HG03064 (cell line): ENCODE measurements around the gene FXYD4.

Source experiments
- ATAC-seq: cut with Tn5 transposase; IDR thresholded peaks from one replicate; pipeline ENCODE4 v1.9.1; 2021; ENCODE audit warnings: low read depth; ENCODE audit not compliant: unreplicated experiment

Gene FXYD4

DNA sequence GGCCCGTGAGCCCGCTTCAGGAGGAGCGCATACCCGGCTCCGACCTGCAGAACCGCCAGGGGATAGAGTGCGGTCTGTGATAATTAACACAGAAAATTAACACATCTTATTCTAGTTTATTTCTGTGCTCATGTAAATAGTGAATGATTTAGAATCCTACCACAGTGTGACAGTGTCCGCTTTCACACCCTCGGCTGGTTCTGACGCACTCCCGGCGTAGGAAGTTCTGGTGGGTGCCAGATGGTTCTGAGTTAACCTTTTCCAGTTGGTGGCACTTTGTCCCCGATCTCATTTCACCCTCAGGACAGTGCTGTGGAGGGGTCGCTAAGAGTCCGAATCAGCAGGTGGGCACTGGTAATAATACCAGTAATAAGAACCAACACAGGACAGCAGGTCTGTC is 28.3 kb upstream of the FXYD4 start:
- ATAC-seq, result no peak

- no peak for ATAC-seq
These were observed 27.4 kb upstream of the FXYD4 start for GRCh38 chr10:43344051-43344450.

- no peak for ATAC-seq
These were observed 23.4 kb upstream of the FXYD4 start for GRCh38 chr10:43347997-43348396.

DNA sequence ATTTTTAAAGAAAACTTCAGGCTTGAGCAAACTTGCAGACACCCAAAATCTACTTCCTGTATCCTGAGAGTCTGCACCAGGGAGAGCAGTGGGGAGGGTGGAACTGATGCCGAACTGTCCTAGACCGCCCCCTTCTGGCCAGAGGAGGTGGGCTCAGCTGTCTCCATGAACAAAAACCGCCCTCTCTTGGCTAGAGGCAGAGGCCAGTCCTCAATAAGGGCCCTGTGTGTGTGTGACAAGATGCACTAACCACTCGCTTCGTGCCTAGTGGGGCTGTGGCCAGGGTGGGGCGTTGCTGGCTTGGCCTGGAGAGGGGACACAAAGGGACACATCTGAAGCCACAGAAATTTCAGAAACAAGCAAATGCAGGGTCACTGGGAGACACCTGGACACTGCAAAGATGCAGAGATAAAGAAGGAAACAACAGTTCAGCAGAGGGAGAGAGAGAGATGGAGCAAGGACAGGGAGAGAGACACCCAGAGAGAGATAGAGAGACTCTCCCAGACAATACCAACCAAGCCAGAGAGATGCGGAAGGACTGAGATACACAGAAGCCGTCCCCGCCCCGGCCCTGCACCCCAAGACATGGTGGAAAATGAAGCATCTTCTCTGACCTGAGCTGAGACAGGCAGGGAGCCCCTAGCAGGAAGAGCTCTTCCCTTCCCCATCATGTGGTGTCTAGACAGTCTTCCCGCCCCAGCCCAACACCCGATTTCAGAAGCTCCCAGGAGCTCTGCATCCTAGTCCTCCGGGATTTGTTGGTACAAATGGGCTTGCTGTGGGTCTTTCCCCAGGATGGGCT is 22.7 kb upstream of the FXYD4 start:
- peak; percentile 98 for ATAC-seq

- no peak for ATAC-seq
These were observed 21.3 kb upstream of the FXYD4 start for GRCh38 chr10:43350156-43350555.

- no peak for ATAC-seq
These were observed 20.8 kb upstream of the FXYD4 start for GRCh38 chr10:43350686-43351085.

- ATAC-seq, result no peak
These were observed 20.1 kb upstream of the FXYD4 start for GRCh38 chr10:43351301-43351700.

DNA sequence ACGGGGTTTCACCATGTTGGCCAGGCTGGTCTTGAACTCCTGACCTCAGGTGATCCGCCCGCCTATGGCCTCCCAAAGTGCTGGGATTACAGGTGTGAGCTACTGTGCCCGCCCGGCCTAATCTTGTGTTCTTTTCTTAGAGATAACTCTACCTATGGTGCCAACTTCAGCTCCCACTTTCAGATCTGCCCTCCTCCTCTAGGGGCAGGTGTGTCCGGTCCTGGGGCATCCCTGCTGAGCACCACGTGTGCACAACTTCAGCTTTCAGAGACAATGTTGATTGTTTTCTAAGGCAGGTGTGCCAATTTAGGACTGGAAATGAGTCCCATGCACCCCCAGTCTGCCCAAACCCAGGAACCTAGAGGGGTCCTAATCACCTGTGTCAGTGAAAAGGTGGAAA is 18.5 kb upstream of the FXYD4 start:
- no peak for ATAC-seq

- no peak for ATAC-seq
These were observed 17.7 kb upstream of the FXYD4 start for GRCh38 chr10:43353495-43354329.

- no peak for ATAC-seq
These were observed 17.2 kb upstream of the FXYD4 start for GRCh38 chr10:43354330-43354635.

- ATAC-seq, result no peak
These were observed 16.5 kb upstream of the FXYD4 start for GRCh38 chr10:43354879-43355380.

- no peak for ATAC-seq
These were observed 15.6 kb upstream of the FXYD4 start for GRCh38 chr10:43355749-43356371.

GRCh38 chr10:43360086-43360485 is 11.3 kb upstream of the FXYD4 start:
- ATAC-seq, result no peak

- ATAC-seq, result no peak
These were observed 9.8 kb upstream of the FXYD4 start for GRCh38 chr10:43361547-43362190.

- ATAC-seq, result peak; percentile 98
These were observed 9.1 kb upstream of the FXYD4 start for GRCh38 chr10:43362191-43362839.

DNA sequence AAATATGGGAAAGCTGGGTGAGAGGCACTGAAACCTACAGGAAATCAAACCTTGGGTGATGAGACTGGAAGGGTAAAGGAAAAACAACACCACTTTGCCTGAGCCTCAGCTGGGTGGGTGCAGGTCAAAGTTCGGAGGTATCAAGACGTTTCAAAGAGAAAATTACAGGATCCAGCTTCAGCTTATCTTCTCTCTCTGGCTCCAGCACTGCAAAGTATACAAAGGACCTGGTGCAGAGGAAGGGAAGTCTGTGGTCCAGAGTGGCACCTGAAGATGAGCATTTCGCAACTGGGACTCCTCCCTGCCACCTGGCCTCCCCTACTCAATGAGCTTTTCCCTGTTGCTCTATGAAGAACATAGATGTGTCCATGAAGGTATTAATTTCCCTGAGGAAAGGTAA is 6.4 kb upstream of the FXYD4 start:
- no peak for ATAC-seq

DNA sequence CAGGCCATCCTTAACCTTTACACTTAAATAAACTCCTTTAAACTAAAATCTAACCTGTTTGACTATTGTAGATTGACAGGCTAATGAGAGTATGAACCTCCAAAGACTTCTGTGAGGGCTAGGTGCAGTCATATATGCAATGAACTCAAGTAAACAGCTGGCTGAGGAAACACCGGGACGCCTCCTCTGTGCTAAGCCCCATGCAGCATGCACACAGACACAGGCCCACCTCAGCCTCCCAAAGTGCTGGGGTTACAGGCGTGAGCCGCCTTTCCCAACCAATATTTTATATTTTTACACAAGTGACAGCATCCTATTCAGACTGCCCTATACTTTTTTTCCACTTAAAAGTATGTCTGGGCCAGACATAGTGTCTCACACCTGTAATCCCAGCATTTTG is 1.5 kb upstream of the FXYD4 start:
- no peak for ATAC-seq

- no peak for ATAC-seq
These were observed 693 bp upstream of the FXYD4 start for GRCh38 chr10:43370671-43371215.

GRCh38 chr10:43372765-43373361 is 1.4 kb downstream of the FXYD4 start:
- ATAC-seq, result no peak

GRCh38 chr10:43373461-43373860 is 2.0 kb downstream of the FXYD4 start:
- no peak for ATAC-seq
